Hepatocyte (in vitro differentiated cells): ENCODE data around the gene ELF5.

Experiments used
- CTCF ChIP-seq: fragments of 200-600 bp; sonication (generic); IDR thresholded peaks from 2 replicates; pipeline ENCODE4 v1.5.1; 2016; ENCODE audit warnings: antibody characterized with exemption, mild to moderate bottlenecking; ENCODE audit not compliant: poor library complexity
- EZH2 ChIP-seq: fragments of 200-600 bp; sonication (generic); IDR thresholded peaks from 2 replicates; pipeline ENCODE4 v1.6.1; 2016; ENCODE audit warnings: antibody characterized with exemption, mild to moderate bottlenecking, borderline replicate concordance

- TF ChIP-seq CTCF (no peak), EZH2 (no peak)
Observed at GRCh38 chr11:34510218-34510617, 3.4 kb downstream of the ELF5 start.
